ENCODE results near the gene GNAI2.

GNAI2 gene

GRCh38 chr3:50196253-50196801 is 39.7 kb upstream of the GNAI2 start:
- TF ChIP-seq CTCF (conservative IDR thresholded peaks at IDR 0.05; ENCODE audit: control insufficient read depth, insufficient read depth, low read depth, low read length) = no peak
- no peak overlapping the region for H3K4me3 ChIP-seq (ENCODE audit: control insufficient read depth, low read depth, low read length)
- DNase-seq (ENCODE audit: low read depth) = no peak

GRCh38 chr3:50201573-50202315 is 34.3 kb upstream of the GNAI2 start:
- H3K4me3 ChIP-seq (ENCODE audit: control insufficient read depth, low read depth, low read length) = no peak overlapping the region
- no peak for DNase-seq (ENCODE audit: low read depth)
- TF ChIP-seq CTCF (conservative IDR thresholded peaks at IDR 0.05; ENCODE audit: control insufficient read depth, insufficient read depth, low read depth, low read length) = no peak

DNA sequence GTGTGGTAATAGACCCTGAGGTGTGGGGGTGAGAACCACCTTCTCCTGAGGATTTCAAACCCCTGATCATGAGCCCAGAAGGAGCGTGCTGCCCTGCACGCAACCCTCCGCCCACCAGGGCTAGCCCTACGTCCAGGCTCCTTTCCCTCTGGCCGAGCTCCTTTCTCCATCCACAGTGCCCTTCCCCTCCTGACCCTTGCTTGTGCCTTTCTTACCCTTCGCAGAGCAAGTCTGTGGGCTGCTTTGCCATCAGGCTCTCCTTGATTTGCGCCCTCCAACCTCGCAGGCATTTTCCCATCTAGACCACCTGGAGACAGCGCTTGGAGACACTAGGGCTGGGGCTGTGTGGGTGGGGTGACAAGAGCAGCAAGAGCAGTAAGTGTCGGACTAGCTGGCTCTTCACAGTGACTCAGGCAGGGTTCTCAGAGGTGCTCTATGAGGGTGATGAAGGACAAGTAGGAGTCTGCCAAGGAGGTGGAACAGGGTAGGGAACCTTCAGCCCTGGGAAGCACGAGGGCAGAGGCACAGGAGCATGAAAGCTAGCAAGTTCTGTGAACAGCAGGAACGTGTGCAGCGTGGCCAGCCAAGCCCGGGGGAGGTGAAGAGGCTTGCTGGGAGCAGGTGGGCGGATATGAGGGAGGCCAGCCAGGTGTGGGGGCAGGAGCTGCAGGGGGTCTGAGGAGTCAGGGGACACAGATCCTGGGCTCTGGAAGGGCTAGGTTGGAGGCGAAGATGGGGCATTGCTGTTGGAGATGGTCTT is 33.5 kb upstream of the GNAI2 start:
- no peak overlapping the region for H3K4me3 ChIP-seq (ENCODE audit: control insufficient read depth, low read depth, low read length)
- DNase-seq (ENCODE audit: low read depth) = no peak
- TF ChIP-seq CTCF (conservative IDR thresholded peaks at IDR 0.05; ENCODE audit: control insufficient read depth, insufficient read depth, low read depth, low read length) = no peak

DNA sequence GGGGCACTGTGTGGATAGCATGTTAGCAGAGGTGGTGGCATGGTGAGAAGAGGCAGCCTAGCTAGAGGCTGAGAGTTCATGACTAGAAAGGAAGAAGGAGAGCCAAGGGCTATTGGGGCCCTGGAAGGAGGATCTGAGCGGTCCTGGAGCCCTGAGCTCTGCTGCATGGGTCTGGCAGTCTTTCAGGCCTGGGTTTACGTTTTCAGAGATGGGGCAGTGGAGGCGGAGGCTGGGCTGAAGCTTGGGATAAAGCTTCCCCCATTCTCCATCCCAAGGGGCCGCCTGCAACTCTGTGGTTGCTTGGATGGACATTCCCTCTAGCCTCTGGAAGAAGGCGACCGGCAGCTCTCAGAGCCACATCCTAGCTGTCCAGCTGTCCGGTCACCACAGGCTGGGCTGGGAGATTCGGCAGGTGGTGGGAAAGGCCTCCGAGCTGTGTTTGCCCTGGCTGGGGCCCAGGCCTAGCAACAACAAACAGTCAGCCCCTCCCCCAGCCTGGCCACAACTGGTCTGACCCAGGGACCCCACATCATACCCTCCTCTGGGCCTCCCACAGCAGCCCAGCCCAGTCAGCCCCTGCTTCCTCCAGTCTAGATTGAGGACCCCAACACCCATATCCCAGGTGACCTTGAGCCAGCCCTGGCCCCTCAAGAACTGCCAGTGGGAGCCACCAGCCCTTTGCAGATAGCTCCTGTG is 32.7 kb upstream of the GNAI2 start:
- no peak for TF ChIP-seq CTCF (conservative IDR thresholded peaks at IDR 0.05; ENCODE audit: control insufficient read depth, insufficient read depth, low read depth, low read length)
- H3K4me3 ChIP-seq (ENCODE audit: control insufficient read depth, low read depth, low read length) = no peak overlapping the region
- DNase-seq (ENCODE audit: low read depth) = no peak

DNA sequence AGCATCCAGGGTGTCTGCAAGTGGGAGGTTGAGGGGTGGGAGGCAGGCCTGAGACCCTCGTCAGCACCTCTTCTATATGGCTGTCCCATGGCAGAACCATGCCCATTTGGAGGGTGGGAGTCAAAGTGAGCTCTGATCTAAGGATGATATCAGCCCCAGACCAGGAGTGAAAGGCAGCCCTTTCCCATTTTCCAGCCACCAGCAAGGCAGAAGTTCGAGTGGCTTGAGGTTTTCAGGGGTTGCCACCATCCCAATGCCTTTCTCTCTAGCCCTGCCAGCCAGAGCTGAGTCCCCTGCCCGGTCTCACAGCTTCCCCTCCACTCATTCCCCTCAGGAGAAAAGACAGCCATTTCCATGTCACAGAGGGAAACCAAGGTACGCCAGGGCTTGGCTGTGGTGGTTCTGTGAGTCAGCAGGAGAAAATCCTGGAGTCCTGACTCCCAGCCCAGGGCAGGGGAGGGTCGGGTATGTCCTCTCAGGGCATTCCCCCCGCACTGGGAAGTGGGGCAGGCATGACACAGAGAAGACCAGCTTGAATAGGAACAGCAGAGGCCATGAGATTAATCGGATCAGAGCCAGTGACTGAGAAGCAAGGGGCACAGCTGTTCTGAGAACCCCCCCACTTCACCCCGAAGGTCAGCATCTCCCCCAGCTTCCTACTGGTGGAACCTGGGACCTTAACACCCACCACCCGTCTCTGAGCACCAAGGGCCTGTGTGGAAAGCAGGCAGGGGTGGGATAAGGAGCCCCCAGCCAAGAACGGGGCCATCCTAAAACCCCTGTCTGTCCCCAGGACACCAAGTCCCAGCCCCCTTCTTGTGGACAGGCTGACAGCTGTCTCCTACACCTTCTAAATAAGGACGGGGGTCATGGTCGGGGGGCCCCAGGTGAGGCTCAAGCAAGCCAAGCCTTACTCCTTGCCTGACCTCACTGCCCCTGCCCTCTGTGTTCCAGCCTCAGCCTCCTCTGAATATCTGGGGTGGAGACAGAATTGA is 31.9 kb upstream of the GNAI2 start:
- no peak overlapping the region for H3K4me3 ChIP-seq (ENCODE audit: control insufficient read depth, low read depth, low read length)
- TF ChIP-seq CTCF (conservative IDR thresholded peaks at IDR 0.05; ENCODE audit: control insufficient read depth, insufficient read depth, low read depth, low read length) = no peak
- DNase-seq (ENCODE audit: low read depth) = no peak

Data from fibroblast of mammary gland (primary cell).